ENCODE measurements around the gene EED. TPM values are rescaled to one million over a fixed set of nuclear protein-coding genes. Genes with fewer than 3 reads are reported as not detected.

Gene EED
- total RNA-seq, 1 experiment from 2014 or later, result 27.3 TPM

DNA sequence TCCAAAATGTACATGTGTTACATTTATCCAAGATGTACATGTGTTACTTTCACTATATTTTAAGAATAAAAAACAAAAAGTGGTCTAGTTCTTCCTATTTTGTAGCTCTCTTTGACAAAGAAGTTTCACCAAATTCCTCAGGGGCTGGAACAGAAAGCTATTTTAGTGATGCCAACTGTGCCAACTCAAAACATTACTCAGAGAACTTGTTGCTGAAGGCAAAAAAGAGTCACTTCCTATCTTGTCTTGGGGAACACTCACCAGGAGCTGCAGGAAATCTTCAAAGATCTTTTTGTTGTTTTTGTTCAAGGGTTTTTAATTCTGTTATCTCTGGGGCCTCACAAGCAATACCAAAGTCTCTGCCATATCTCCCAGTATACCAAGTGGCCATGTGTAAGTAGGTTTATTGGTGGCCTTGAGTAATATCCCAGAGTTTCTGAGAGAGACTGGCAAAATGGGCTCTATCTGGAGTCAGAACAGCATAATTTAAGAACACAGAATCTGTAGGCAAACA, 13.6 kb upstream of the EED start:
- DNase-seq (ENCODE audit: low spot score) (no peak), ATAC-seq (no peak)
- no peak overlapping the region for H3K27ac Mint-ChIP-seq
- H3K4me1 Mint-ChIP-seq, result peaks cover 16% of the 10 kb centered on the region
- POLR2A ChIA-PET, result no interaction called here
- H3K36me3 Mint-ChIP-seq, result no peaks in the 10 kb centered on the region
- H3K9me3 Mint-ChIP-seq, result no peaks in the 10 kb centered on the region
- no peaks in the 10 kb centered on the region for H3K27me3 Mint-ChIP-seq (ENCODE audit: low read depth)
- CTCF ChIA-PET, result interaction anchor here (1.8 to 2.2 kb wide), 2 partner anchors 12 to 189 kb away, joined by 8 to 9 read pairs; no protein-coding TSS in a partner anchor
- TF ChIP-seq ESRRA (CRISPR knock-in tag; IDR thresholded peaks at IDR 0.05; ENCODE audit: borderline replicate concordance) (no peak), ZNF317 (CRISPR knock-in tag; IDR thresholded peaks at IDR 0.05; ENCODE audit: borderline replicate concordance, low read depth) (no peak), SMAD4 (CRISPR knock-in tag; IDR thresholded peaks at IDR 0.05) (no peak)
- H3K4me3 Mint-ChIP-seq, result no peak overlapping the region

DNA sequence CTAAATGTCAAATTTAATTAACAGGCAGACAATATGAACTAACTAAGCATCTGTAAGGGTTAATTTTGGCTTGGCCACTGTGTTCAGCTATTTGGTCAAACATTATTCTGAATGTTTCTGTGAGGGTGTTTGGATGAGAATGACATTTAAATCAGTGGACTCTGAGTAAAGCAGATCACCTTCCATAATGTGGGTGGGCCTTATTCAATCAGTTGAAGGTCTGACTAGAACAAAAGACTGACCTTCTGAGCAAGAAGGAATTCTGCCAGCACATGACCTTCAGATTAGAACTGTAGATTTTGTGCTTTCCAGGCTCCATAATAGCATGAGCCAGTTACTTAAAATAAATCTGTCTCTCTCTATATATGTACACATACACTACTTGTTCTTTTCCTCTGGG, 12.0 kb upstream of the EED start:
- POLR2A ChIA-PET, result no interaction called here
- no peak for ATAC-seq

DNA sequence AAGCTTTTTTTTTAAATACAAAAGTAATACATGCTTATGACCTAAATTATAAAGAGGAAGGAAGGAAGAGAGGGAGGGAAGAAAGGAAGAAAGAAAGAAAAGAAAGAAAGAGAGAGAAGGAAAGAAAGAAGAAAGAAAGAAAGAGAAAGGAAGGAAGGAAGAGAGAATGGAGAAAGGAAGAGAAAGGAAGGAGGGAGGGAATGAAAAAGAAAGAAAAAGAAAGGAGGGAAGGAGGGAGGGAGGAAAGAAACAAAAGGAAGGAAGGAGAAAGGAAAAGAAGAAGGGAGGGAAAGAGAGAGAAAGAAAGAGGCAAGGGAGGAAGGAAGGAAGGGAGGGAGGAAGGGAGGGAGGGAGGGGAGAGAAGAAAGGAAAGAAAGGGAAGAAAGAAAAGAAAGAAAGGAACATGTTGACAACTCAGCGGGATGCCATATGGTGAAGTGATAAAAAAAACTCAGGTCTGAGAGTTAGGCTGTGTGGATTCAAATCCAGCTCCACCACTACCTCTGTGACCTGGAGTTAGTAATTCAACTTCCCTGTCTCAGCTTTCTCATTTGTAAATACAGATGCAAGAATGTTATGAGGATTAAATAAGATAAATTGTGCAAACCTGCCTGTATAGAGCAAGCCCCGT, 9.6 kb upstream of the EED start:
- H3K4me1 Mint-ChIP-seq, result peaks cover 16% of the 10 kb centered on the region
- H3K27ac Mint-ChIP-seq, result no peak overlapping the region
- no peaks in the 10 kb centered on the region for H3K27me3 Mint-ChIP-seq (ENCODE audit: low read depth)
- no peaks in the 10 kb centered on the region for H3K9me3 Mint-ChIP-seq
- ATAC-seq (peak; percentile 30), DNase-seq (ENCODE audit: low spot score) (no peak)
- no peak for TF ChIP-seq GABPB1 (CRISPR knock-in tag; IDR thresholded peaks at IDR 0.05)
- TF ChIP-seq, protein P1, sequence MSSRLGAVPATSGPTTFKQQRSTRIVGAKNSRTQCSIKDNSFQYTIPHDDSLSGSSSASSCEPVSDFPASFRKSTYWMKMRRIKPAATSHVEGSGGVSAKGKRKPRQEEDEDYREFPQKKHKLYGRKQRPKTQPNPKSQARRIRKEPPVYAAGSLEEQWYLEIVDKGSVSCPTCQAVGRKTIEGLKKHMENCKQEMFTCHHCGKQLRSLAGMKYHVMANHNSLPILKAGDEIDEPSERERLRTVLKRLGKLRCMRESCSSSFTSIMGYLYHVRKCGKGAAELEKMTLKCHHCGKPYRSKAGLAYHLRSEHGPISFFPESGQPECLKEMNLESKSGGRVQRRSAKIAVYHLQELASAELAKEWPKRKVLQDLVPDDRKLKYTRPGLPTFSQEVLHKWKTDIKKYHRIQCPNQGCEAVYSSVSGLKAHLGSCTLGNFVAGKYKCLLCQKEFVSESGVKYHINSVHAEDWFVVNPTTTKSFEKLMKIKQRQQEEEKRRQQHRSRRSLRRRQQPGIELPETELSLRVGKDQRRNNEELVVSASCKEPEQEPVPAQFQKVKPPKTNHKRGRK (CRISPR knock-in tag; IDR thresholded peaks at IDR 0.05; ENCODE audit: borderline replicate concordance), result 0 out of 2 replicates have a peak, but pooled peaks have one; percentile 71
- ChIA-PET POLR2A (no interaction called here), CTCF (interaction anchor here (0.7 kb wide), 1 partner anchor 77 kb away, joined by 5 read pairs; no protein-coding TSS in a partner anchor)
- peak overlapping the region; percentile 3; the same call in 1 of the 2 replicates for H3K4me3 Mint-ChIP-seq
- H3K36me3 Mint-ChIP-seq, result no peaks in the 10 kb centered on the region

More for the DNA sequence above, 12.0 kb upstream of the EED start:
- CTCF ChIA-PET, result no interaction called here
- no peak overlapping the region for H3K27ac Mint-ChIP-seq
- H3K4me3 Mint-ChIP-seq, result no peak overlapping the region
- H3K9me3 Mint-ChIP-seq, result no peaks in the 10 kb centered on the region
- H3K4me1 Mint-ChIP-seq, result peaks cover 16% of the 10 kb centered on the region
- no peaks in the 10 kb centered on the region for H3K36me3 Mint-ChIP-seq
- no peak for DNase-seq (ENCODE audit: low spot score)
- TF ChIP-seq, protein P2, sequence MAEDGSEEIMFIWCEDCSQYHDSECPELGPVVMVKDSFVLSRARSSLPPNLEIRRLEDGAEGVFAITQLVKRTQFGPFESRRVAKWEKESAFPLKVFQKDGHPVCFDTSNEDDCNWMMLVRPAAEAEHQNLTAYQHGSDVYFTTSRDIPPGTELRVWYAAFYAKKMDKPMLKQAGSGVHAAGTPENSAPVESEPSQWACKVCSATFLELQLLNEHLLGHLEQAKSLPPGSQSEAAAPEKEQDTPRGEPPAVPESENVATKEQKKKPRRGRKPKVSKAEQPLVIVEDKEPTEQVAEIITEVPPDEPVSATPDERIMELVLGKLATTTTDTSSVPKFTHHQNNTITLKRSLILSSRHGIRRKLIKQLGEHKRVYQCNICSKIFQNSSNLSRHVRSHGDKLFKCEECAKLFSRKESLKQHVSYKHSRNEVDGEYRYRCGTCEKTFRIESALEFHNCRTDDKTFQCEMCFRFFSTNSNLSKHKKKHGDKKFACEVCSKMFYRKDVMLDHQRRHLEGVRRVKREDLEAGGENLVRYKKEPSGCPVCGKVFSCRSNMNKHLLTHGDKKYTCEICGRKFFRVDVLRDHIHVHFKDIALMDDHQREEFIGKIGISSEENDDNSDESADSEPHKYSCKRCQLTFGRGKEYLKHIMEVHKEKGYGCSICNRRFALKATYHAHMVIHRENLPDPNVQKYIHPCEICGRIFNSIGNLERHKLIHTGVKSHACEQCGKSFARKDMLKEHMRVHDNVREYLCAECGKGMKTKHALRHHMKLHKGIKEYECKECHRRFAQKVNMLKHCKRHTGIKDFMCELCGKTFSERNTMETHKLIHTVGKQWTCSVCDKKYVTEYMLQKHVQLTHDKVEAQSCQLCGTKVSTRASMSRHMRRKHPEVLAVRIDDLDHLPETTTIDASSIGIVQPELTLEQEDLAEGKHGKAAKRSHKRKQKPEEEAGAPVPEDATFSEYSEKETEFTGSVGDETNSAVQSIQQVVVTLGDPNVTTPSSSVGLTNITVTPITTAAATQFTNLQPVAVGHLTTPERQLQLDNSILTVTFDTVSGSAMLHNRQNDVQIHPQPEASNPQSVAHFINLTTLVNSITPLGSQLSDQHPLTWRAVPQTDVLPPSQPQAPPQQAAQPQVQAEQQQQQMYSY (CRISPR knock-in tag; IDR thresholded peaks at IDR 0.05), result no peak
- no peak for TF ChIP-seq MYBL2 (CRISPR knock-in tag; IDR thresholded peaks at IDR 0.05)
- H3K27me3 Mint-ChIP-seq (ENCODE audit: low read depth), result no peaks in the 10 kb centered on the region

DNA sequence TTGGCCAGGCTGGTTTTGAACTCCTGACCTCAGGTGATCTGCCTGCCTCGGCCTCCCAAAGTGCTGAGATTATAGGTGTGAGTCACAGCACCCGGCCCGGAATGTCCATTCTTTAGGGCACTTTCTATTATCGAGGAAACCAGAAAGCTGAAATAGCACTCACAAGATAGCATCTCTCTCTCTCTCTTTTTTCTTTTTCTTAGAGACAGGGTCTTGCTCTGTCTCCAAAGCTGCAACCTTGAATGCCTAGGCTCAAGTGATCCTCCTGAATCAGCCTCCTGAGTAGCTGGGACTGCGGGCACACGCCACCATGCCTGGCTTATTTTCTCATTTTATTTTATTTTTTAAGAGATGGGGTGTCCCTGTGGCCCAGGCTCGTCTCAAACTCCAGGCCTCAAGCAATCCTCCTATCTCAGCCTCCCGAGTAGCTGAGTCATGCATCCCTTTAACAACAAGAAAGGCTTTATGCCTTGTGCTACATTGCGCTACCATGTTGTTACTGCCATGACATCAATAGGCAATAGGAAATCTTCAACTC, 7.2 kb upstream of the EED start:
- no peak overlapping the region for H3K4me3 Mint-ChIP-seq
- H3K36me3 Mint-ChIP-seq, result no peaks in the 10 kb centered on the region
- ChIA-PET POLR2A (no interaction called here), CTCF (interaction anchor here (1.2 kb wide), 1 partner anchor 19 kb away, joined by 3 read pairs; no protein-coding TSS in a partner anchor)
- DNase-seq (ENCODE audit: low spot score), result no peak
- H3K4me1 Mint-ChIP-seq, result peaks cover 13% of the 10 kb centered on the region
- no peaks in the 10 kb centered on the region for H3K9me3 Mint-ChIP-seq
- no peak overlapping the region for H3K27ac Mint-ChIP-seq
- no peaks in the 10 kb centered on the region; the same call in 1 of the 2 replicates for H3K27me3 Mint-ChIP-seq (ENCODE audit: low read depth)
- ATAC-seq, result no peak
- no peak for TF ChIP-seq NFE2L1 (CRISPR knock-in tag; IDR thresholded peaks at IDR 0.05)

DNA sequence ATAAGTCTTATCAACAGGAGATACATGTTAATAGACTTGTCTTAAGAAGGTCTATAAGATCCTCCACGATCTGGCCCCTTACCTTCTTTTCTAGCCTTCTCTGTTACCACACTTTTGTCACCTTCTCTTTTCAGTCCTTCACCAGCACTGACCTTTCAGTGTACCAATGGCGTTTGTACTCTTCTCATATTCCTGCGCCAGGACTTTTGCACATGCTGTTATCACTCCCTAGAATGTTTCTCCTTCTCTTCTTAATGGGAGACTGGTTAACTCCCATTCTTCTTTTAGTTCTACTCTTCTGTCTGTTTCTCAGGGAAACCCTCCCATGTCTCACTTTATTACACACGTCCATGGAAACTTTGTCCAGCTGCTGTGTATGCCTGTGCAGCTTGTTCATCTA, 4.4 kb upstream of the EED start:
- POLR2A ChIA-PET, result no interaction called here
- TF ChIP-seq, protein P3, sequence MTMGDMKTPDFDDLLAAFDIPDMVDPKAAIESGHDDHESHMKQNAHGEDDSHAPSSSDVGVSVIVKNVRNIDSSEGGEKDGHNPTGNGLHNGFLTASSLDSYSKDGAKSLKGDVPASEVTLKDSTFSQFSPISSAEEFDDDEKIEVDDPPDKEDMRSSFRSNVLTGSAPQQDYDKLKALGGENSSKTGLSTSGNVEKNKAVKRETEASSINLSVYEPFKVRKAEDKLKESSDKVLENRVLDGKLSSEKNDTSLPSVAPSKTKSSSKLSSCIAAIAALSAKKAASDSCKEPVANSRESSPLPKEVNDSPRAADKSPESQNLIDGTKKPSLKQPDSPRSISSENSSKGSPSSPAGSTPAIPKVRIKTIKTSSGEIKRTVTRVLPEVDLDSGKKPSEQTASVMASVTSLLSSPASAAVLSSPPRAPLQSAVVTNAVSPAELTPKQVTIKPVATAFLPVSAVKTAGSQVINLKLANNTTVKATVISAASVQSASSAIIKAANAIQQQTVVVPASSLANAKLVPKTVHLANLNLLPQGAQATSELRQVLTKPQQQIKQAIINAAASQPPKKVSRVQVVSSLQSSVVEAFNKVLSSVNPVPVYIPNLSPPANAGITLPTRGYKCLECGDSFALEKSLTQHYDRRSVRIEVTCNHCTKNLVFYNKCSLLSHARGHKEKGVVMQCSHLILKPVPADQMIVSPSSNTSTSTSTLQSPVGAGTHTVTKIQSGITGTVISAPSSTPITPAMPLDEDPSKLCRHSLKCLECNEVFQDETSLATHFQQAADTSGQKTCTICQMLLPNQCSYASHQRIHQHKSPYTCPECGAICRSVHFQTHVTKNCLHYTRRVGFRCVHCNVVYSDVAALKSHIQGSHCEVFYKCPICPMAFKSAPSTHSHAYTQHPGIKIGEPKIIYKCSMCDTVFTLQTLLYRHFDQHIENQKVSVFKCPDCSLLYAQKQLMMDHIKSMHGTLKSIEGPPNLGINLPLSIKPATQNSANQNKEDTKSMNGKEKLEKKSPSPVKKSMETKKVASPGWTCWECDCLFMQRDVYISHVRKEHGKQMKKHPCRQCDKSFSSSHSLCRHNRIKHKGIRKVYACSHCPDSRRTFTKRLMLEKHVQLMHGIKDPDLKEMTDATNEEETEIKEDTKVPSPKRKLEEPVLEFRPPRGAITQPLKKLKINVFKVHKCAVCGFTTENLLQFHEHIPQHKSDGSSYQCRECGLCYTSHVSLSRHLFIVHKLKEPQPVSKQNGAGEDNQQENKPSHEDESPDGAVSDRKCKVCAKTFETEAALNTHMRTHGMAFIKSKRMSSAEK (CRISPR knock-in tag; IDR thresholded peaks at IDR 0.05; ENCODE audit: borderline replicate concordance), result no peak
- TF ChIP-seq, protein P4, sequence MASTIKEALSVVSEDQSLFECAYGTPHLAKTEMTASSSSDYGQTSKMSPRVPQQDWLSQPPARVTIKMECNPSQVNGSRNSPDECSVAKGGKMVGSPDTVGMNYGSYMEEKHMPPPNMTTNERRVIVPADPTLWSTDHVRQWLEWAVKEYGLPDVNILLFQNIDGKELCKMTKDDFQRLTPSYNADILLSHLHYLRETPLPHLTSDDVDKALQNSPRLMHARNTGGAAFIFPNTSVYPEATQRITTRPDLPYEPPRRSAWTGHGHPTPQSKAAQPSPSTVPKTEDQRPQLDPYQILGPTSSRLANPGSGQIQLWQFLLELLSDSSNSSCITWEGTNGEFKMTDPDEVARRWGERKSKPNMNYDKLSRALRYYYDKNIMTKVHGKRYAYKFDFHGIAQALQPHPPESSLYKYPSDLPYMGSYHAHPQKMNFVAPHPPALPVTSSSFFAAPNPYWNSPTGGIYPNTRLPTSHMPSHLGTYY (CRISPR knock-in tag; IDR thresholded peaks at IDR 0.05), result no peak

More for the DNA sequence above, 4.4 kb upstream of the EED start:
- Mint-ChIP-seq H3K36me3 (no peaks in the 10 kb centered on the region), H3K9me3 (no peaks in the 10 kb centered on the region), H3K4me3 (no peak overlapping the region), H3K4me1 (peaks cover 6% of the 10 kb centered on the region), H3K27ac (no peak overlapping the region), H3K27me3 (ENCODE audit: low read depth) (no peaks in the 10 kb centered on the region; the same call in 1 of the 2 replicates)
- DNase-seq (ENCODE audit: low spot score) (no peak), ATAC-seq (no peak)
- CTCF ChIA-PET, result interaction anchor here (1.4 kb wide), 1 partner anchor 22 kb away, joined by 5 read pairs; no protein-coding TSS in a partner anchor
